Activated T-helper 9 cell treated with anti-CD3 and anti-CD28 coated beads, Interleukin-2, amount 50 U/mL, for 16 hours (primary cell): ENCODE data around the gene CORO1C.

Experiments used
- DNase-seq: peaks from one replicate; pipeline ENCODE4 v3.0.0-alpha.2; 2020; ENCODE audit warnings: low read depth

CORO1C gene

DNA sequence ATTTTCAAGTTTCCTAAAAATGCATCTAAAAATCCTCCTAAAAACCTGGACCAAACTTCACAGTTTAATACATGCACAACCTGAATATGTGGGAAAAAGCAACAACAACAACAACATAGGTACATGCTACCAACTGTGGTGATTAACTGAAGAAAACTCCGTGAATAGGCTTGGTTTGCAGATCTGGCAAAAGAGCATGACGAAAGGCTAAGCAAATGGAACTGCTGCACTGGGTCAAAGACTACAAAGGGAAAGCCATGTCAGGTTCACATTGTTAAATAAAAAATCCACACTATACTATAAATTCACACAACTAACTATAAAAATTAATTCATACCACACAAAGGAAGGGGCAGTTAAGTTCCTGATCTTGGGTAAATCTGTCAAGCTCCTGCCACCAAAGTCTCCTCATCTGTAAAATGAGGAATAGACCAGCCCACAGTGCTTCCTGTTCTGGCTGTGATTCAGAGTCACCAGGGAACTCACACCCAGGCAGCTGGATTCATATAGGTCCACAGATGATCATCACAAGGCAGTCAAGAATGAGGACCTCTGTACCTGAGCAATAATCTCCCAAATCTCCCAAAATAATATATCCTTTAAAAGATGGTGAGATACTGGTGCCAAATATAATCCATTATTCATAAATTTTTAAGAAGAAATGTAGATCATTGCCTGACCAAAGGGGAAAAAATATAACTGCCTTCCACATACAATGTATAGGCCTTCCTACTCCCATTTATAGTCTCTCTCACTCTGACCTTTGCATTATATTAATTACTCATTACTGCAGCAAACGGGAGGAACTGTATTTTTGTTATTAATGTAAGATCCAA, 7.0 kb downstream of the CORO1C start:
- DNase-seq: no peak

GRCh38 chr12:108722992-108723766, 8.1 kb downstream of the CORO1C start:
- no peak for DNase-seq

- DNase-seq: no peak
These were observed 8.9 kb downstream of the CORO1C start for GRCh38 chr12:108722463-108722862.

- no peak for DNase-seq
These were observed 9.5 kb downstream of the CORO1C start for GRCh38 chr12:108721824-108722223.

DNA sequence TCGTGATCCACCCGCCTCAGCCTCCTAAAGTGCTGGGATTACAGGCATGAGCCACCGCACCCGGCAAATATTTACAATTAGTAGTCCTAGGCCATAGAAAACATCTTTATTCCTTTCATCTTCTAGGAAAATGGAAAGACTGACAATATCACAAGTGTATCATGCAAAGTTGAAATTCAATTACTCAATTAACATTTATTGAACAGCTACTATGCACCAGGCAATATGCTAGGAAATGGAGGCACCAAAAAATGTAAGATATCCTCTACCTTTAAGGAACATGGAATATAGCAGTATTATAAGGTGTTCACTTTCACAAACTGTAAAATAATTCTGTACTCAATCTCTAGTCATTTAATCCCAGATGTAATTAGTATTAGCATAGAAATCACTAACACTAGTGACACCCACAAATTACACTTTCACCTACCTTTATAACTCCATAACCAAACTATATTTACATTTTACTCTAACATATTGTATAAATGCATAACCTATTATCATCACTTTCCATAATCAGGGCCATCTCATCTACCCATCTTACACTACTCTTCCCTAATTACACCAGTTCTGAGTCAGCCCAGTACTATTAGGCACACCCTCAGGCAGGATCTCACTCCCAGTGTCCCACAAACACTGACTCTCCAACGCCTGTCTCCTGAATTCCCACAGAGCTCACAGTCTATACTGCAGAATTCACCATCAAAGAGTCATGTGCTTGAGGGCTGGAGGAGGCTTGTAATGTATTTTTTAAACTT, 10.4 kb downstream of the CORO1C start:
- no peak for DNase-seq

GRCh38 chr12:108717243-108717642, 14.1 kb downstream of the CORO1C start:
- no peak for DNase-seq

- DNase-seq: no peak
These were observed 16.5 kb downstream of the CORO1C start for GRCh38 chr12:108714866-108715265.

DNA sequence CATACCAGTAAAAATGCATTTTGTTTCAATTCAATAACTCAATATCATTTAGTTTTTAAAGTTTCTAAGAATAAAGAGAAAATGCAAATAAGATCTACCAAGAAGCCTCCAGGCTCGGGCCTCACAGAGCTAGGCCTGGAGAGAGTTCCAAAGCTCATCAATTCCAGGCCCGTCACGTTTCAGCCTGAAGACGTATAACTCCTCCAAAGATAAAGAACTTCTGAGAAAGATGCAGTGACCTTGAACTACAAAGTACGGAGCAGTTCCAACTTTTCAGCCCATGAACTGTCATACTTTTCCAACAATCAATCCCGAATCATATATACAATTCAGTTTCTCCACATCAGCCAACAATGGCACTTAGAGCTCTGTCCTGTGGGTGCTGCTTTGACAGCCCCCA, 17.8 kb downstream of the CORO1C start:
- DNase-seq: no peak

DNA sequence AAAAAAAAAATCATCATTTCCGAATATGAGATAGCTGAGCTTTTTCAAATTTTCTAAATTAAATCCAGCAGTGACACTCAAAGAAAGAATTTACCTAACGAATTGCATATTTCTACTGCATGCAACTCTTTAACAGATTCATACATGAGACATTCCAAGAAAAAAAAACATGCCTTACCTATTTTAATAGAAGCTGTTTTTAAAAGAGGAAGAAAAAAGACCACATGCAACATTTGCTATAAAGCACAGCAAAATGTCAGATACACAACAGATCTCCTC, 18.5 kb downstream of the CORO1C start:
- DNase-seq: no peak

GRCh38 chr12:108712165-108712924, 19.0 kb downstream of the CORO1C start:
- no peak for DNase-seq

GRCh38 chr12:108711489-108712164, 19.7 kb downstream of the CORO1C start:
- DNase-seq: no peak

DNA sequence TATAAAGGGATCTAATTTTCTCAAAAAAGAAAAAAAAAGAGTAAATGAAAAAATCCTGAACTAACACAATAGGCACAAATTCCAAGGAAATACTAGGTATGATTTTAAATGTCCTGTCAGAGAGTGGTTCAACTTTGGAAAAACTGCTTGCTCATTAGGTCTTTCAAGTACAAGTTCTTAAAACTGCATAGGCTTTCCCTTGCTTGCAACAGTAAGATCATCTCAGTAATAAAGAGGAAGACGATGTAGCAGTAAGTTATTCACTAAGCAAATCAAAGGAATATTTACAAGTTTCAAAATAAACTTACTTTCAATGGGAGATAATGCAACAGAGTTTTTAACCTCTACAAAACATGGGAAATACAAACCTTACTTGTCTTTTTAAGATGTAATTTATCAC, 21.6 kb downstream of the CORO1C start:
- no peak for DNase-seq

- DNase-seq: no peak
These were observed 26.8 kb downstream of the CORO1C start for GRCh38 chr12:108704527-108704926.

GRCh38 chr12:108702595-108703320, 28.6 kb downstream of the CORO1C start:
- DNase-seq: no peak

DNA sequence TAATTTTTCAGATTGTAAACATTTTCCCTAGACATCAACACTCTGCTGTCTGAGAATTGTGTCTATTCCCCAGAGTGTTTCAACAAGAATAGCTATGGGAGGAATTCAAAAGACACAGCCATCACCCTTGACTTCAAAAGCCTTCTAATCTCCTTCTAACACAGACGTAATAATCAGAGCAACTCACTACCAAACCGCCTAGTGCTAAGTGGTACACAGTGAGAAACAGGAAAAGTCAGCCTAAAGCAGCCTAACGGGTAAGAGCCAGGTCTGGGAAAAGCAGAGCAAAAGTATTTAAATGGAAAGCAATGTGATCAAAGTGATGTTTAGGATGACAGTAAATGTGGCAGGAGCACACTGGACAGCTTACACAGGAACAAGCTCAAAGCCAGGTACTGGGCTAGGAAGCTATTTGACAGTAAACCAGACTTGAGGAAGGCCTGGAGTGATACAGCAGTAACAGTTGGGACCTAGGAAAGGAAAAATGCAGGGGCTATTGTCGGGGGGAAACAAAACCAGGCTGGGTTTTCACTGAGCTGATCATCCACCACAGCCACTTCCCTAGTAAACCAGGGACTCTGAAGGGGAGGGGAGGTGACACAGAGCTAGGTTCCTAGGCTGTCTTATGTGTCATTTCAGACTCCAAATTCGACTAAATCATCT, 29.4 kb downstream of the CORO1C start:
- no peak for DNase-seq

- DNase-seq: no peak
These were observed 30.3 kb downstream of the CORO1C start for GRCh38 chr12:108700833-108701541.

DNA sequence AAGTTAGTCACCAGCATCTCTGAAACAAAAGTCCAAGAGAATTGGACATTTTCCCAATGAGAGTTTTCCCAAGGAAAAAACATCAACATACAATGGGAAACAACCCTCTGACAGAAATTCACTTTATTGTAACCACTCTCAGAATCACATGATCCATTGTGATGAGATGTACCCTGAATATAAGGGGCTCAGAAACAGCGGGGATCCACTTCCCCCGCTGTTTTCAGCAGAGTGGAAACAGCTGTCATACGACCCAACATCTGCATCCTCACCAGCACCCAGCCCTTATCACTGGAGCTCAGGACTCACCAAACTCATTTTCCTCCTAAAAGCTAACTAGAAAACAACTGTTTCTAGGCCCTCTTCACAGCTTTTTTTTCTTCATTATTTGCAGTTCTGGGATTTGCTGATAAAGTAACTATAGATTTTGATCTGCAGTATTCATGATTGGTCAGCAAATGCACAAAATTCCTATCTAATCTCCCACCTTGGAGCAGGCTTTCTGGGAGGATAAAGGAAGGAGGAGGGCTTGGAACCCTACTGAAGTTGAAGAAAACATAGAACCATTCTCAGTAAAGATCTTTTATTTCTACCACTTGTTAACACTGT, 31.3 kb downstream of the CORO1C start:
- DNase-seq: no peak

DNA sequence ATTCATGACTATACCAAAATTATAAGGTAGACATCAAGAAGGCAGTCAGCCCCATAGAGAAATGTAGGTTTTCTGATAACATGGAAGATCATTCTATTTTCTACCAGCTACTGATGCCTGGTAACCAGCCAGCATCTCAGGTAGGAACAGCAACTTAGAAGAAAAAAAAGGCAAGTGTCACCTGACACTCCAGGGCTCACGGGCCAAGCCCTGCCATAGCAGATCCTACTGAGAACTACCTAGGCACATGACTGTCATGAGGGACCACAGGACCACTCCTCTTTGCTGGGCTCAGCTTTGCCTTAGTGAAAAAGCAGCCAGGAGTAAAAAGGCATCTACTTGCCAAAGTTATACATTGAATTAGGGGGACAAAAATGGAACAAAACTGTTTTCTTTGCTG, 33.4 kb downstream of the CORO1C start:
- no peak for DNase-seq

GRCh38 chr12:108696996-108697290, 34.4 kb downstream of the CORO1C start:
- no peak for DNase-seq
